HepG2 (cell line): ENCODE data around the gene C20orf204. TPM values are rescaled to one million over a fixed set of nuclear protein-coding genes. Genes with fewer than 3 reads are reported as not detected.

Source experiments
- ATAC-seq: fragments of 200-7000 bp; cut with Tn5 transposase; 3 replicates; pipeline ENCODE4 v1.9.1; 2020; ENCODE audit warnings: mild to moderate bottlenecking, moderate library complexity
- BruUV-seq: library from RNA; stranded (reverse); fragments of 400-500 nt; replicated peaks from 2 replicates; lab custom pipeline; 2021; lab: Mats Ljungman, UMichigan
- CTCF ChIA-PET: fragments of 300-600 bp; formaldehyde crosslinking; extraction: SDS; loops from one replicate; lab custom pipeline; 2021; ENCODE audit warnings: low total read pairs, inconsistent platforms, low intra/inter-chr PET ratio; lab: Yijun Ruan, JAX
- POLR2A ChIA-PET: fragments of 350-600 bp; sonication (Branson Sonifier 250); formaldehyde crosslinking; loops from one replicate; lab custom pipeline; 2020; ENCODE audit warnings: antibody characterized with exemption, inconsistent platforms; lab: Yijun Ruan, JAX
- DNase-seq: peaks from one replicate; pipeline ENCODE4 v3.0.0-alpha.2; 2015; ENCODE audit warnings: low spot score
- FAIRE-seq: peaks from 3 replicates; lab custom pipeline; 2011; peaks lifted over from hg19 to GRCh38; lab: Jason Lieb, UNC
- H2AFZ ChIP-seq: one replicate; pipeline ENCODE4 v1.6.1; 2011; ENCODE audit warnings: low read length, inconsistent platforms
- H3K27ac ChIP-seq: fragments of 300-600 bp; 3 replicates; pipeline ENCODE4 v1.8.0; 2011; ENCODE audit warnings: mixed run types, mild to moderate bottlenecking, mixed read lengths, low read length, inconsistent platforms; ENCODE audit not compliant: insufficient read depth; ENCODE audit errors: extremely low read length
- H3K27me3 ChIP-seq, 2 experiments: fragments of 200-600 bp in 1 of 2; 2 replicates in 1 of 2; 3 replicates in 1 of 2; pipeline versions ENCODE4 v1.6.0 to v1.8.0; 2011; ENCODE audit warnings: low read length in 2 of 2, mild to moderate bottlenecking in 2 of 2, moderate library complexity in 2 of 2, inconsistent platforms in 1 of 2; ENCODE audit not compliant: insufficient read depth in 2 of 2, control insufficient read depth in 1 of 2
- H3K36me3 ChIP-seq, 2 experiments: fragments of 200-600 bp in 1 of 2; replicated peaks in 1 of 2; 2 replicates in 1 of 2; 3 replicates in 1 of 2; pipeline versions ENCODE4 v1.5.1 to v1.8.0; 2011; ENCODE audit warnings: low read length in 2 of 2, inconsistent platforms in 1 of 2; ENCODE audit not compliant: insufficient read depth in 2 of 2, control insufficient read depth in 1 of 2
- H3K4me1 ChIP-seq: 2 replicates; pipeline ENCODE4 v1.5.1; 2012; ENCODE audit warnings: low read length, inconsistent platforms; ENCODE audit not compliant: insufficient read depth
- H3K4me2 ChIP-seq: 2 replicates; pipeline ENCODE4 v1.6.0; 2011; ENCODE audit warnings: low read depth, low read length, inconsistent platforms
- H3K4me3 ChIP-seq, 3 experiments: fragments of 200-600 bp in 1 of 3; sonication (generic), shearing (Covaris generic) in 1 of 3; replicated peaks in 1 of 3; 2 replicates each; pipeline ENCODE4 v1.5.1; 2011 to 2016; ENCODE audit warnings: low read length in 3 of 3, inconsistent platforms in 2 of 3, low read depth in 2 of 3, mild to moderate bottlenecking in 2 of 3, control low read depth in 1 of 3, mixed read lengths in 1 of 3; ENCODE audit not compliant: insufficient read depth in 1 of 3
- H3K79me2 ChIP-seq: one replicate; pipeline ENCODE4 v1.6.1; 2011; ENCODE audit warnings: low read length, inconsistent platforms; ENCODE audit not compliant: insufficient read depth
- H3K9ac ChIP-seq: 2 replicates; pipeline ENCODE4 v1.6.0; 2011; ENCODE audit warnings: mild to moderate bottlenecking, low read depth, low read length, inconsistent platforms; ENCODE audit not compliant: insufficient read depth
- H3K9me3 ChIP-seq: 2 replicates; pipeline ENCODE4 v1.5.1; 2012; ENCODE audit warnings: mild to moderate bottlenecking, low read length
- H4K20me1 ChIP-seq: 2 replicates; pipeline ENCODE4 v1.6.0; 2011; ENCODE audit warnings: inconsistent platforms, mild to moderate bottlenecking, low read length, moderate library complexity; ENCODE audit not compliant: insufficient read depth
- DMTF1 ChIP-seq: sonication (generic); formaldehyde crosslinking; IDR thresholded peaks from 2 replicates; pipeline ENCODE4 v1.4.0; 2020; ENCODE audit warnings: mild to moderate bottlenecking, missing genetic modification reagents
- KIAA2018 ChIP-seq: sonication (generic); formaldehyde crosslinking; IDR thresholded peaks from 2 replicates; pipeline ENCODE4 v1.5.0; 2020; ENCODE audit warnings: mild to moderate bottlenecking, missing genetic modification reagents, borderline replicate concordance
- SMAD1 ChIP-seq: sonication (generic); formaldehyde crosslinking; IDR thresholded peaks from 2 replicates; pipeline ENCODE4 v1.4.0; 2020; ENCODE audit warnings: missing genetic modification reagents, low read depth, mild to moderate bottlenecking, borderline replicate concordance
- ZNF34 ChIP-seq: sonication (generic); formaldehyde crosslinking; IDR thresholded peaks from 2 replicates; pipeline ENCODE4 v1.4.0; 2020; ENCODE audit warnings: mild to moderate bottlenecking, missing genetic modification reagents, borderline replicate concordance
- ZNF569 ChIP-seq: sonication (generic); formaldehyde crosslinking; IDR thresholded peaks from 2 replicates; pipeline ENCODE4 v1.5.0; 2020; ENCODE audit warnings: mild to moderate bottlenecking, missing genetic modification reagents, moderate library complexity, borderline replicate concordance
- WGBS: methylation state at CpG from one replicate; pipeline ENCODE4 v1.1.6; 2017; ENCODE audit warnings: low lambda C conversion rate; 5-methylcytosine and 5-hydroxymethylcytosine counted together
- in situ Hi-C: cut with HindIII; loops from 2 replicates; pipeline ENCODE4 v1.10.0; 2017; ENCODE audit warnings: low pct_unique_long_range_greater_than_20kb; ENCODE audit not compliant: extremely low pct_ligation_motif_present
- intact Hi-C: fragments of 100-400 bp; cut with micrococcal nuclease; formaldehyde crosslinking; loops from one replicate; pipeline ENCODE4 v1.10.0; 2022; ENCODE audit not compliant: unreplicated experiment
- polyA plus RNA-seq, 8 experiments: library from polyadenylated mRNA; depleted of rRNA in 3 of 8; stranded (reverse) in 7 of 8; unstranded in 1 of 8; fragments of >200 nt; fragmentation: Illumina TruSeq in 4 of 8; extraction: Trizol in 4 of 8; gene quantifications; 2 replicates each; pipeline versions ENCODE4 v1.2.1 to v1.2.3, GENCODE V29; 2011 to 2016; ENCODE audit warnings: low read depth in 4 of 8, missing spikeins in 1 of 8, mixed read lengths in 1 of 8; ENCODE audit not compliant: insufficient read depth in 1 of 8
- total RNA-seq, 5 experiments: library from RNA; depleted of rRNA; stranded (reverse); fragments of >200 nt; fragmentation: Illumina TruSeq; extraction: Trizol; gene quantifications; 2 replicates each; pipeline ENCODE4 v1.2.3, GENCODE V29; 2016; ENCODE audit warnings: low read depth in 1 of 5
- TF ChIP-seq, protein P1 (sequence below): sonication (generic); formaldehyde crosslinking; IDR thresholded peaks from 2 replicates; pipeline ENCODE4 v1.5.1; 2020; ENCODE audit warnings: mild to moderate bottlenecking, missing genetic modification reagents, moderate library complexity

Gene C20orf204
- total and polyA plus RNA-seq, 2 of the 13 experiments (the other 11 are each of a cell fraction or from before 2014, with no cell fraction given) = 22.1 to 80.0 TPM

DNA sequence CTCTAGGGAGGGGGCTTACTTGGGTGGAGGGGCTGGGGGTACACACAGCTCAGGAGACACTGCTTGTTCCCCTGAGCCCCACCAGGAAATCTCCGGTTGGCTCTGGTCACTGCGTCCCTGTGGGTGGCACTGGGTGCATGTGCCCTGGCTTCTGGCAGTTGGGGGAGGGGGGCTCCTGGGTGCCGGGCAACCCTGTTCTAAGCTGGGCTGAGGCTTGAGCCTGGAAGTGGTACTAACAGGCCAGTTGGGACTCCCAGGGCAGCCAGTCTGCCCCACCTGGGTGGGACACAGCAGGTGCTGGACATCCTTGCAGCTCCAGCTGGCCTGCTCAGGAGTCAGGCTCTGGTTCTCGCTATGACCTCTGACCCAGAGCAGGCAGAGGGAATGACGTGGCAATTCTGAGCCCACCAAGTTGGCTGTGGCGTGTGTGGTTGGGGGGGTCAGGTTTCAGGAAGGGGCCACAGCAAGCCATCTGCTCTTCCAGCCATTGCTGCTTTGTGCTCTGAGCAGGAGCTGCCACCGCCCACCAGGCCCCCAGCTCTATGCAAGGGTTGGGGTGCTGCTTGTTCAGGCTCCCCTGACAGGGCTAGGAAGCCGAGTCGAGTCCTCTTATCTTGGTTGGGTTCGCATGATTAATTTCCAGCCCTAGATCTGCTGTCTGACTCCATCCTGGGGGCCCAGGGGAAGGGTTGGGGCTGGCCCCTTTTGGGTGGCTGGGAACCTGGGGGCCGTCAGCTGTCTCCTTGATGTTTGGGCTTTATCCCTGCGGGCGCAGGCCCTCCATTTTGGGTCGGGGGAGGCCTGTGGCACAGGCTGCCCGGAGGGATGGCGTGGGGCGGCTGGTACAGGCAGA, 590 bp downstream of the C20orf204 start:
- ATAC-seq = peak; percentile 11
- WGBS = 11% methylated on average over 12 of the region's 17 CpGs
- Histone ChIP-seq H3K9ac (peak overlapping the region; percentile 82), H3K27ac (peak overlapping the region; percentile 82), H3K4me2 (peak overlapping the region; percentile 92), H3K9me3 (no peaks in the 10 kb centered on the region), H2AFZ (no peak overlapping the region), H3K4me3 (peak overlapping the region; percentile 57 to 84 (median 71)), H3K27me3 (no peaks in the 10 kb centered on the region), H4K20me1 (no peaks in the 10 kb centered on the region), H3K4me1 (peaks cover 63% of the 10 kb centered on the region), H3K36me3 (peaks cover 17 to 23% of the 10 kb centered on the region in 2 experiments), H3K79me2 (peaks cover 18% of the 10 kb centered on the region)
- peak; percentile 44 for FAIRE-seq
- intact Hi-C loops (loop anchor here (1.0 to 2.0 kb wide), 3 partner anchors 12 to 55 kb away; partner anchors contain the start of gene PRPF6), in situ Hi-C loops (no loop called here)
- ChIA-PET CTCF (no interaction called here), POLR2A (interaction anchor here (0.8 to 10.1 kb wide), 19 partner anchors 8 to 409 kb away, joined by 3 to 252 read pairs (median 5); partner anchors contain the start of genes GMEB2, OPRL1, PRPF6 and RTEL1)
- peak; percentile 75 for DNase-seq
- TSS peak; percentile 61 for BruUV-seq
- TF ChIP-seq SMAD1 (CRISPR knock-in tag) (no peak), ZNF34 (CRISPR knock-in tag) (no peak), ZNF569 (CRISPR knock-in tag) (no peak), DMTF1 (CRISPR knock-in tag) (no peak), KIAA2018 (CRISPR knock-in tag) (no peak)
- TF ChIP-seq, protein P1, sequence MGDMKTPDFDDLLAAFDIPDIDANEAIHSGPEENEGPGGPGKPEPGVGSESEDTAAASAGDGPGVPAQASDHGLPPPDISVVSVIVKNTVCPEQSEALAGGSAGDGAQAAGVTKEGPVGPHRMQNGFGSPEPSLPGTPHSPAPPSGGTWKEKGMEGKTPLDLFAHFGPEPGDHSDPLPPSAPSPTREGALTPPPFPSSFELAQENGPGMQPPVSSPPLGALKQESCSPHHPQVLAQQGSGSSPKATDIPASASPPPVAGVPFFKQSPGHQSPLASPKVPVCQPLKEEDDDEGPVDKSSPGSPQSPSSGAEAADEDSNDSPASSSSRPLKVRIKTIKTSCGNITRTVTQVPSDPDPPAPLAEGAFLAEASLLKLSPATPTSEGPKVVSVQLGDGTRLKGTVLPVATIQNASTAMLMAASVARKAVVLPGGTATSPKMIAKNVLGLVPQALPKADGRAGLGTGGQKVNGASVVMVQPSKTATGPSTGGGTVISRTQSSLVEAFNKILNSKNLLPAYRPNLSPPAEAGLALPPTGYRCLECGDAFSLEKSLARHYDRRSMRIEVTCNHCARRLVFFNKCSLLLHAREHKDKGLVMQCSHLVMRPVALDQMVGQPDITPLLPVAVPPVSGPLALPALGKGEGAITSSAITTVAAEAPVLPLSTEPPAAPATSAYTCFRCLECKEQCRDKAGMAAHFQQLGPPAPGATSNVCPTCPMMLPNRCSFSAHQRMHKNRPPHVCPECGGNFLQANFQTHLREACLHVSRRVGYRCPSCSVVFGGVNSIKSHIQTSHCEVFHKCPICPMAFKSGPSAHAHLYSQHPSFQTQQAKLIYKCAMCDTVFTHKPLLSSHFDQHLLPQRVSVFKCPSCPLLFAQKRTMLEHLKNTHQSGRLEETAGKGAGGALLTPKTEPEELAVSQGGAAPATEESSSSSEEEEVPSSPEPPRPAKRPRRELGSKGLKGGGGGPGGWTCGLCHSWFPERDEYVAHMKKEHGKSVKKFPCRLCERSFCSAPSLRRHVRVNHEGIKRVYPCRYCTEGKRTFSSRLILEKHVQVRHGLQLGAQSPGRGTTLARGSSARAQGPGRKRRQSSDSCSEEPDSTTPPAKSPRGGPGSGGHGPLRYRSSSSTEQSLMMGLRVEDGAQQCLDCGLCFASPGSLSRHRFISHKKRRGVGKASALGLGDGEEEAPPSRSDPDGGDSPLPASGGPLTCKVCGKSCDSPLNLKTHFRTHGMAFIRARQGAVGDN (CRISPR knock-in tag) = peak; percentile 91
